Neural crest cell (in vitro differentiated cells): ENCODE results near the gene ZNF808. TPM values are rescaled to one million over a fixed set of nuclear protein-coding genes. Genes with fewer than 3 reads are reported as not detected.
"Not testable (repeated sequence)": the region's sequence is repeated elsewhere in the genome, so short reads cannot be mapped to it uniquely, and the experiment has no call there.

Experiments used
- DNase-seq: peaks from one replicate; pipeline ENCODE4 v3.0.0; 2021; ENCODE audit warnings: low read depth, mixed read lengths, low spot score
- H3K27ac Mint-ChIP-seq: one replicate; pipeline ENCODE4 v1.8.0; 2021; ENCODE audit warnings: mild to moderate bottlenecking, mixed read lengths; ENCODE audit not compliant: unreplicated experiment
- H3K27me3 Mint-ChIP-seq: 2 replicates; pipeline ENCODE4 v1.8.0; 2021; ENCODE audit warnings: low read depth, mild to moderate bottlenecking, mixed read lengths
- H3K36me3 Mint-ChIP-seq: 2 replicates; pipeline ENCODE4 v1.8.0; 2021; ENCODE audit warnings: low read depth, mild to moderate bottlenecking, mixed read lengths
- H3K4me1 Mint-ChIP-seq: 2 replicates; pipeline ENCODE4 v1.8.0; 2021; ENCODE audit warnings: mixed read lengths
- H3K4me3 Mint-ChIP-seq: one replicate; pipeline ENCODE4 v1.8.0; 2021; ENCODE audit warnings: mild to moderate bottlenecking, mixed read lengths
- H3K9me3 Mint-ChIP-seq: 2 replicates; pipeline ENCODE4 v1.8.0; 2021; ENCODE audit warnings: mixed read lengths
- CTCF ChIP-seq: fragments of 200-600 bp; sonication (generic); conservative IDR thresholded peaks from 2 replicates; pipeline ENCODE4 v1.5.0; 2021; ENCODE audit warnings: antibody characterized with exemption, mild to moderate bottlenecking
- total RNA-seq: library from RNA; stranded (reverse); gene quantifications from 2 replicates; pipeline ENCODE4 v1.2.1, GENCODE V29; 2021

Gene ZNF808
- total RNA-seq, 1 donor from 2014 or later, result 23.4 TPM

- H3K36me3 Mint-ChIP-seq, result peaks cover 6% of the 10 kb centered on the region
- peaks cover 4% of the 10 kb centered on the region for H3K4me1 Mint-ChIP-seq
- no peak overlapping the region for H3K27ac Mint-ChIP-seq
- H3K4me3 Mint-ChIP-seq, result no peak overlapping the region
- no peak for DNase-seq
- no peak for TF ChIP-seq CTCF
- peaks cover 37% of the 10 kb centered on the region for H3K27me3 Mint-ChIP-seq
- peaks cover 6% of the 10 kb centered on the region for H3K9me3 Mint-ChIP-seq
These were observed 33.0 kb upstream of the ZNF808 start for GRCh38 chr19:52494518-52494917.

GRCh38 chr19:52498571-52498970 is 28.9 kb upstream of the ZNF808 start:
- TF ChIP-seq CTCF, result no peak
- no peaks in the 10 kb centered on the region for H3K36me3 Mint-ChIP-seq
- no peak overlapping the region for H3K4me3 Mint-ChIP-seq
- H3K27me3 Mint-ChIP-seq, result peaks cover 10% of the 10 kb centered on the region
- H3K27ac Mint-ChIP-seq, result no peak overlapping the region
- peaks cover 6% of the 10 kb centered on the region for H3K9me3 Mint-ChIP-seq
- no peaks in the 10 kb centered on the region for H3K4me1 Mint-ChIP-seq
- no peak for DNase-seq

- H3K27me3 Mint-ChIP-seq, H3K4me1 Mint-ChIP-seq, H3K4me3 Mint-ChIP-seq, H3K36me3 Mint-ChIP-seq, DNase-seq, H3K9me3 Mint-ChIP-seq: not testable (repeated sequence)
- peak overlapping the region; percentile 12 for H3K27ac Mint-ChIP-seq
These were observed 27.0 kb upstream of the ZNF808 start for GRCh38 chr19:52500474-52500873.

- H3K36me3 Mint-ChIP-seq, H3K27me3 Mint-ChIP-seq, H3K27ac Mint-ChIP-seq, DNase-seq, H3K9me3 Mint-ChIP-seq, H3K4me1 Mint-ChIP-seq, H3K4me3 Mint-ChIP-seq: not testable (repeated sequence)
These were observed 26.5 kb upstream of the ZNF808 start for GRCh38 chr19:52500991-52501390.

GRCh38 chr19:52507266-52507665 is 20.2 kb upstream of the ZNF808 start:
- TF ChIP-seq CTCF, result no peak
- peaks cover 11% of the 10 kb centered on the region for H3K36me3 Mint-ChIP-seq
- peaks cover 12% of the 10 kb centered on the region for H3K9me3 Mint-ChIP-seq
- no peak for DNase-seq
- H3K27ac Mint-ChIP-seq, result no peak overlapping the region
- H3K4me3 Mint-ChIP-seq, result no peak overlapping the region
- no peaks in the 10 kb centered on the region for H3K27me3 Mint-ChIP-seq
- H3K4me1 Mint-ChIP-seq, result no peaks in the 10 kb centered on the region

- DNase-seq, result no peak
- Mint-ChIP-seq H3K36me3 (peaks cover 15% of the 10 kb centered on the region), H3K4me1 (peaks cover 17% of the 10 kb centered on the region), H3K27me3 (no peaks in the 10 kb centered on the region), H3K27ac (no peak overlapping the region), H3K9me3 (peaks cover 11% of the 10 kb centered on the region), H3K4me3 (no peak overlapping the region)
- TF ChIP-seq CTCF, result no peak
These were observed 11.3 kb upstream of the ZNF808 start for GRCh38 chr19:52516191-52516590.

GRCh38 chr19:52518646-52519045 is 8.8 kb upstream of the ZNF808 start:
- no peaks in the 10 kb centered on the region for H3K27me3 Mint-ChIP-seq
- H3K36me3 Mint-ChIP-seq, result peaks cover 6% of the 10 kb centered on the region
- H3K4me3 Mint-ChIP-seq, result no peak overlapping the region
- H3K9me3 Mint-ChIP-seq, result peaks cover 2% of the 10 kb centered on the region
- H3K27ac Mint-ChIP-seq, result no peak overlapping the region
- TF ChIP-seq CTCF, result no peak
- no peak for DNase-seq
- H3K4me1 Mint-ChIP-seq, result peaks cover 17% of the 10 kb centered on the region

GRCh38 chr19:52519175-52519574 is 8.3 kb upstream of the ZNF808 start:
- peaks cover 17% of the 10 kb centered on the region for H3K4me1 Mint-ChIP-seq
- H3K27ac Mint-ChIP-seq, H3K27me3 Mint-ChIP-seq: not testable (repeated sequence)

More at GRCh38 chr19:52519175-52519574, 8.3 kb upstream of the ZNF808 start:
- not testable (repeated sequence) for H3K9me3 Mint-ChIP-seq, H3K4me3 Mint-ChIP-seq, DNase-seq, H3K36me3 Mint-ChIP-seq
